Osteoblast (primary cell): ENCODE measurements around the gene GRK4. TPM values are rescaled to one million over a fixed set of nuclear protein-coding genes. Genes with fewer than 3 reads are reported as not detected.

ENCODE experiments used
- DNase-seq: peaks from one replicate; pipeline ENCODE4 v3.0.0; 2011; ENCODE audit warnings: low spot score, mixed read lengths; ENCODE audit not compliant: insufficient read length; ENCODE audit errors: missing footprints
- H2AFZ ChIP-seq: 2 replicates; pipeline ENCODE4 v1.6.0; 2011; ENCODE audit warnings: mild to moderate bottlenecking, low read length
- H3K27ac ChIP-seq: 2 replicates; pipeline ENCODE4 v1.5.1; 2011; ENCODE audit warnings: mild to moderate bottlenecking, low read depth, low read length, moderate library complexity
- H3K27me3 ChIP-seq: 2 replicates; pipeline ENCODE4 v1.6.0; 2012; ENCODE audit warnings: mild to moderate bottlenecking, control low read depth, inconsistent platforms, low read length, moderate library complexity; ENCODE audit not compliant: insufficient read depth
- H3K36me3 ChIP-seq: 2 replicates; pipeline ENCODE4 v1.5.1; 2011; ENCODE audit warnings: mild to moderate bottlenecking, low read length, control low read depth, moderate library complexity; ENCODE audit not compliant: insufficient read depth
- H3K4me1 ChIP-seq: 2 replicates; pipeline ENCODE4 v1.5.1; 2011; ENCODE audit warnings: mild to moderate bottlenecking, low read length, control low read depth, moderate library complexity; ENCODE audit not compliant: insufficient read depth
- H3K4me2 ChIP-seq: 2 replicates; pipeline ENCODE4 v1.6.0; 2011; ENCODE audit warnings: mild to moderate bottlenecking, low read length; ENCODE audit not compliant: insufficient read depth
- H3K4me3 ChIP-seq: fragments of 200-600 bp; sonication (generic); 3 replicates; pipeline ENCODE4 v1.5.1; 2012; ENCODE audit warnings: mild to moderate bottlenecking, low read length, inconsistent platforms; ENCODE audit not compliant: insufficient read depth
- H3K79me2 ChIP-seq: 2 replicates; pipeline ENCODE4 v1.6.0; 2012; ENCODE audit warnings: mild to moderate bottlenecking, low read length, control low read depth, inconsistent platforms; ENCODE audit not compliant: insufficient read depth
- H3K9me3 ChIP-seq: 2 replicates; pipeline ENCODE4 v1.5.1; 2011; ENCODE audit warnings: low read depth, low read length, control low read depth
- H4K20me1 ChIP-seq: 2 replicates; pipeline ENCODE4 v1.6.0; 2012; ENCODE audit warnings: mild to moderate bottlenecking, low read length, control low read depth; ENCODE audit not compliant: insufficient read depth
- total RNA-seq: library from RNA; depleted of rRNA; stranded (reverse); fragments of >200 nt; gene quantifications from 2 replicates; pipeline ENCODE4 v1.2.3, GENCODE V29; 2012
- TF ChIP-seq, protein P1 (sequence below): IDR thresholded peaks from 2 replicates; pipeline ENCODE4 v1.5.1; 2011; ENCODE audit warnings: mild to moderate bottlenecking, low read depth, low read length, moderate library complexity; ENCODE audit errors: extremely low read depth

Gene GRK4
- total RNA-seq, 1 donor, result 7.6 TPM

DNA sequence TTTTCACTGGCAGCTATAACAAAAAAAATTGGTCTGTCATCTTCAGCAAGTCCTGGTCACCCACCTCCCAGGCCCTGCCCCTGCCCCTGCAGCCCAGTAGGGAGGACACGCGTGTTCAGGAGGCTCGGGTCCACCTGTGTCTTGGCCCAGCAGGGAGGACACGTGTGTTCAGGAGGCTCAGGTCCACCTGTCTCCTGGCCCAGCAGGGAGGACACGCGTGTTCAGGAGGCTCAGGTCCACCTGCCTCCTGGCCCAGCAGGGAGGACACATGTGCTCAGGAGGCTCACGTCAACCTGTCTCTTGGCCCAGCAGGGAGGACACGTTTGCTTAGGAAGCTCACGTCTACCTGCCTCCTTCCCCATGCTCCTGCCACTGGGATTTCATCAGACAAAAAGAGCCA is 66.1 kb downstream of the GRK4 start:
- Histone ChIP-seq H2AFZ (no peak overlapping the region), H3K4me2 (no peak overlapping the region), H3K79me2 (no peaks in the 10 kb centered on the region), H4K20me1 (no peaks in the 10 kb centered on the region), H3K4me1 (no peaks in the 10 kb centered on the region), H3K27ac (no peak overlapping the region), H3K36me3 (no peaks in the 10 kb centered on the region), H3K9me3 (no peaks in the 10 kb centered on the region), H3K4me3 (no peak overlapping the region), H3K27me3 (no peaks in the 10 kb centered on the region)
- no peak for DNase-seq
- TF ChIP-seq, protein P1, sequence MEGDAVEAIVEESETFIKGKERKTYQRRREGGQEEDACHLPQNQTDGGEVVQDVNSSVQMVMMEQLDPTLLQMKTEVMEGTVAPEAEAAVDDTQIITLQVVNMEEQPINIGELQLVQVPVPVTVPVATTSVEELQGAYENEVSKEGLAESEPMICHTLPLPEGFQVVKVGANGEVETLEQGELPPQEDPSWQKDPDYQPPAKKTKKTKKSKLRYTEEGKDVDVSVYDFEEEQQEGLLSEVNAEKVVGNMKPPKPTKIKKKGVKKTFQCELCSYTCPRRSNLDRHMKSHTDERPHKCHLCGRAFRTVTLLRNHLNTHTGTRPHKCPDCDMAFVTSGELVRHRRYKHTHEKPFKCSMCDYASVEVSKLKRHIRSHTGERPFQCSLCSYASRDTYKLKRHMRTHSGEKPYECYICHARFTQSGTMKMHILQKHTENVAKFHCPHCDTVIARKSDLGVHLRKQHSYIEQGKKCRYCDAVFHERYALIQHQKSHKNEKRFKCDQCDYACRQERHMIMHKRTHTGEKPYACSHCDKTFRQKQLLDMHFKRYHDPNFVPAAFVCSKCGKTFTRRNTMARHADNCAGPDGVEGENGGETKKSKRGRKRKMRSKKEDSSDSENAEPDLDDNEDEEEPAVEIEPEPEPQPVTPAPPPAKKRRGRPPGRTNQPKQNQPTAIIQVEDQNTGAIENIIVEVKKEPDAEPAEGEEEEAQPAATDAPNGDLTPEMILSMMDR, result no peak

DNA sequence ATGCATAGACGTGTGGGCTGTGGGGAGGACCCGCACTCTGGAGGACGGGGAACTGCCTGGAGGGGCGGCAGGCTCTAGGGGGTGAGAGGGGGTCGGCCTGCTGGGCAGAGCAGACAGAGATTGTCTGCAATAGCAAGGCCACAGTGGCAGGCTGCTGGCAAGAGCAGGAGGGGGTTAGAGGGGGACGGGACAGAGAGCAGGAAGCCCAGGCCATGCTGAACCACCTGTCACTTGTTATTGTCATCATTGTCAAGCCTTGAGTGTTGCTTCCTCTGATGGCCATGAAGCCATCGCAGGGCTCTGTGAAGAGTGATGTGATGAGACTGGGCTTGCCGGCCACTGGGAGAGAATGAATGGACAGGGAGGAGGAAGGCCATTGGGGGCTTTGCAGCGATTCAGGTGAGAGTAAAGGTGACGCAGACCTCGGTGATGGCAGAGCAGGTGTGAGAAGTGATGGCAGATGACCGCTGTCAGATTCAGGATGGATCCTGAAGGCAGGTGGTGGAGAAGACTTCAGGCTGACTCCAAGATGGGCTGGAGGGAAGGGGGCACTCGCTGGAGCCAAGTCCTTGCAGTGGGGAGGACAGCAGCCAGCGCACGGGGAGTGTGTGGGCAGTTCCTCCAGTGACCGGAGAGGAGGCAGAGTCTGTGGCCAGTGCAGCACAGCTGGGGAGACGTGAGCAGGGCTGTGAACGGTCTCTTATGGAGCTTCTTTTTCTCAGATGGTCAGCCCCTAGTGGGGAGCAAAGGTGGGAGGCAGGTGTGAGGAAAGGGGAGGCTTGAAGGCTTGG is 67.4 kb downstream of the GRK4 start:
- Histone ChIP-seq H3K27ac (no peak overlapping the region), H3K4me3 (no peak overlapping the region), H2AFZ (no peak overlapping the region), H3K9me3 (no peaks in the 10 kb centered on the region), H4K20me1 (no peaks in the 10 kb centered on the region), H3K4me1 (no peaks in the 10 kb centered on the region), H3K4me2 (no peak overlapping the region), H3K36me3 (no peaks in the 10 kb centered on the region), H3K79me2 (no peaks in the 10 kb centered on the region), H3K27me3 (no peaks in the 10 kb centered on the region)
- TF ChIP-seq, protein P1, result no peak
- no peak for DNase-seq

DNA sequence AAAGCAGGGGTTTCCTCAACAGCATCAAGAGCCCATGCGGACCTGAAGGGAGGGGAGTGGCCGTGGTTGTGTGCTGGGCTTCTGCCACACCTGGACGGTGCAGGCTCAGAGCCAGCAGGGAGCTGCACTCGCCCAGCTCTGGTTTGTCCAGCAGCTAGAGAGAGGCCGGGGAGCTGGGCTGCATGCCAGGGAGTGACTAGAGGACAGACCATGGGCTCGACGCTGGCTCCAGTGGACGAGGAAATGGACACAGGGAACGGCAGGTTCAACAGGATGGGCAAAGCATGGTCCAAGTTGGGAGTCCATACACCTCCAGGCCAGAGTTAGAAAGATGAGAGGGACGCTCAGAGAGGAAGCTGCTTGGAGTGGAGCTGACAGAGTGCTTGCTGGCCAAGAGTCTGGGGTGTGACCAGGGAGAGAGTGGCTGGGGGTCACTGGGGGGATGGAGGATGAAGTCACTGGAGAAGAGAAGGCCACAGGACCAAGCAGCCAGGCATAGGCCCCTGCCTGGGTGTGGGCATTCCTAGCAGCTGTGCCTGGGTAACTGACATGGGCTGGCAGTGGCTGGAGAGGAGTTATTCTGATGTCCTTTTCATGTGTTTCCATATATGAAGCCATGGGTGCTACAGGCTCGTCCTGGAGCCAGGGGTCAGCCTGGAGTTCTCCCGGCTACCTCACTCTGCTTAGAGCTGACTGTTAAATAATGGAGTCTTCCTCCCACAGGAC is 68.1 kb downstream of the GRK4 start:
- Histone ChIP-seq H4K20me1 (no peaks in the 10 kb centered on the region), H3K4me1 (no peaks in the 10 kb centered on the region), H3K27me3 (no peaks in the 10 kb centered on the region), H3K36me3 (no peaks in the 10 kb centered on the region), H2AFZ (no peak overlapping the region), H3K4me2 (no peak overlapping the region), H3K9me3 (no peaks in the 10 kb centered on the region), H3K27ac (no peak overlapping the region), H3K4me3 (no peak overlapping the region), H3K79me2 (no peaks in the 10 kb centered on the region)
- TF ChIP-seq, protein P1, result no peak
- peak; percentile 65 for DNase-seq

DNA sequence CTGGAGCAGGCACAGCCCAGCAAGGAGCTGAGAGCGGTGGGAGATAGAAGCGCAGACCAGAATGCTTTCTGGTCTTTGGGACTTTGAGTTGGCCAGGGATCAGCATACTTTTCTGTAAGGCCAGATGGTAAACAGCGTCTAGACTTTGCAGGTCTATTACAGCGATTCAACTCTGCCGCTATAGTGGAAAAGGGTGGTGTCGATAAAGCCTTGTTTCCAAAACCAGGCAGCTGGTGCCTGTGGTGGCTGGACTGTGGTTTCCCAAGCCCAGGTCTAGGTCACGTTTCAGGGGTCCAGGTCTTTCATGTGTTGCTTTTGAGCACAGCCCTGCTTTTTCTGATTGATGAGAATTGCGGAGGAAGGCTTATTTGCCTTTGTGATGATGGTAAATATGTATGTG is 70.9 kb downstream of the GRK4 start:
- Histone ChIP-seq H3K9me3 (no peaks in the 10 kb centered on the region), H3K4me1 (peaks cover 8% of the 10 kb centered on the region), H2AFZ (no peak overlapping the region), H4K20me1 (no peaks in the 10 kb centered on the region), H3K36me3 (no peaks in the 10 kb centered on the region), H3K4me2 (no peak overlapping the region), H3K79me2 (no peaks in the 10 kb centered on the region), H3K4me3 (no peak overlapping the region), H3K27me3 (no peaks in the 10 kb centered on the region), H3K27ac (no peak overlapping the region)
- TF ChIP-seq, protein P1, result no peak
- peak; percentile 15 for DNase-seq
